HepG2 (cell line): ENCODE data around the gene GSK3B. TPM values are rescaled to one million over a fixed set of nuclear protein-coding genes. Genes with fewer than 3 reads are reported as not detected.
A peak's percentile ranks its signal among the peaks of the same experiment; 100 is the strongest.

ENCODE experiments used
- ATAC-seq: fragments of 200-7000 bp; cut with Tn5 transposase; 3 replicates; pipeline ENCODE4 v1.9.1; 2020; ENCODE audit warnings: mild to moderate bottlenecking, moderate library complexity
- BruUV-seq: library from RNA; stranded (reverse); fragments of 400-500 nt; replicated peaks from 2 replicates; lab custom pipeline; 2021; lab: Mats Ljungman, UMichigan
- CTCF ChIA-PET: fragments of 300-600 bp; formaldehyde crosslinking; extraction: SDS; loops from one replicate; lab custom pipeline; 2021; ENCODE audit warnings: low total read pairs, inconsistent platforms, low intra/inter-chr PET ratio; lab: Yijun Ruan, JAX
- POLR2A ChIA-PET: fragments of 350-600 bp; sonication (Branson Sonifier 250); formaldehyde crosslinking; loops from one replicate; lab custom pipeline; 2020; ENCODE audit warnings: antibody characterized with exemption, inconsistent platforms; lab: Yijun Ruan, JAX
- DNase-seq: peaks from one replicate; pipeline ENCODE4 v3.0.0-alpha.2; 2015; ENCODE audit warnings: low spot score
- FAIRE-seq: peaks from 3 replicates; lab custom pipeline; 2011; peaks lifted over from hg19 to GRCh38; lab: Jason Lieb, UNC
- H2AFZ ChIP-seq: one replicate; pipeline ENCODE4 v1.6.1; 2011; ENCODE audit warnings: low read length, inconsistent platforms
- H3K27ac ChIP-seq: fragments of 300-600 bp; 3 replicates; pipeline ENCODE4 v1.8.0; 2011; ENCODE audit warnings: mixed run types, mild to moderate bottlenecking, mixed read lengths, low read length, inconsistent platforms; ENCODE audit not compliant: insufficient read depth; ENCODE audit errors: extremely low read length
- H3K27me3 ChIP-seq, 2 experiments: fragments of 200-600 bp in 1 of 2; 2 replicates in 1 of 2; 3 replicates in 1 of 2; pipeline versions ENCODE4 v1.6.0 to v1.8.0; 2011; ENCODE audit warnings: low read length in 2 of 2, mild to moderate bottlenecking in 2 of 2, moderate library complexity in 2 of 2, inconsistent platforms in 1 of 2; ENCODE audit not compliant: insufficient read depth in 2 of 2, control insufficient read depth in 1 of 2
- H3K36me3 ChIP-seq, 2 experiments: fragments of 200-600 bp in 1 of 2; replicated peaks in 1 of 2; 2 replicates in 1 of 2; 3 replicates in 1 of 2; pipeline versions ENCODE4 v1.5.1 to v1.8.0; 2011; ENCODE audit warnings: low read length in 2 of 2, inconsistent platforms in 1 of 2; ENCODE audit not compliant: insufficient read depth in 2 of 2, control insufficient read depth in 1 of 2
- H3K4me1 ChIP-seq: 2 replicates; pipeline ENCODE4 v1.5.1; 2012; ENCODE audit warnings: low read length, inconsistent platforms; ENCODE audit not compliant: insufficient read depth
- H3K4me2 ChIP-seq: 2 replicates; pipeline ENCODE4 v1.6.0; 2011; ENCODE audit warnings: low read depth, low read length, inconsistent platforms
- H3K4me3 ChIP-seq, 3 experiments: fragments of 200-600 bp in 1 of 3; sonication (generic), shearing (Covaris generic) in 1 of 3; replicated peaks in 1 of 3; 2 replicates each; pipeline ENCODE4 v1.5.1; 2011 to 2016; ENCODE audit warnings: low read length in 3 of 3, inconsistent platforms in 2 of 3, low read depth in 2 of 3, mild to moderate bottlenecking in 2 of 3, control low read depth in 1 of 3, mixed read lengths in 1 of 3; ENCODE audit not compliant: insufficient read depth in 1 of 3
- H3K79me2 ChIP-seq: one replicate; pipeline ENCODE4 v1.6.1; 2011; ENCODE audit warnings: low read length, inconsistent platforms; ENCODE audit not compliant: insufficient read depth
- H3K9ac ChIP-seq: 2 replicates; pipeline ENCODE4 v1.6.0; 2011; ENCODE audit warnings: mild to moderate bottlenecking, low read depth, low read length, inconsistent platforms; ENCODE audit not compliant: insufficient read depth
- H3K9me3 ChIP-seq: 2 replicates; pipeline ENCODE4 v1.5.1; 2012; ENCODE audit warnings: mild to moderate bottlenecking, low read length
- H4K20me1 ChIP-seq: 2 replicates; pipeline ENCODE4 v1.6.0; 2011; ENCODE audit warnings: inconsistent platforms, mild to moderate bottlenecking, low read length, moderate library complexity; ENCODE audit not compliant: insufficient read depth
- CTCF ChIP-seq: sonication (generic); formaldehyde crosslinking; IDR thresholded peaks from 2 replicates; pipeline ENCODE4 v1.5.0; 2020; ENCODE audit warnings: mild to moderate bottlenecking, missing genetic modification reagents, moderate library complexity
- MED1 ChIP-seq: sonication (generic); formaldehyde crosslinking; IDR thresholded peaks from 2 replicates; pipeline ENCODE4 v1.4.0; 2020; ENCODE audit warnings: missing genetic modification reagents
- STAG1 ChIP-seq: sonication (generic); formaldehyde crosslinking; IDR thresholded peaks from 2 replicates; pipeline ENCODE4 v1.4.0; 2020; ENCODE audit warnings: missing genetic modification reagents
- SYNCRIP ChIP-seq: fragments of 200-400 bp; formaldehyde crosslinking; IDR thresholded peaks from 2 replicates; pipeline ENCODE4 v1.6.1; 2018; ENCODE audit warnings: mild to moderate bottlenecking, low read depth, low read length; ENCODE audit not compliant: insufficient read depth
- ZNF562 ChIP-seq: sonication (generic); formaldehyde crosslinking; IDR thresholded peaks from 2 replicates; pipeline ENCODE4 v1.8.0; 2022; ENCODE audit warnings: missing genetic modification reagents, borderline replicate concordance
- WGBS: methylation state at CpG from one replicate; pipeline ENCODE4 v1.1.6; 2017; ENCODE audit warnings: low lambda C conversion rate; 5-methylcytosine and 5-hydroxymethylcytosine counted together
- in situ Hi-C: cut with HindIII; loops from 2 replicates; pipeline ENCODE4 v1.10.0; 2017; ENCODE audit warnings: low pct_unique_long_range_greater_than_20kb; ENCODE audit not compliant: extremely low pct_ligation_motif_present
- intact Hi-C: fragments of 100-400 bp; cut with micrococcal nuclease; formaldehyde crosslinking; loops from one replicate; pipeline ENCODE4 v1.10.0; 2022; ENCODE audit not compliant: unreplicated experiment
- polyA plus RNA-seq, 8 experiments: library from polyadenylated mRNA; depleted of rRNA in 3 of 8; stranded (reverse) in 7 of 8; unstranded in 1 of 8; fragments of >200 nt; fragmentation: Illumina TruSeq in 4 of 8; extraction: Trizol in 4 of 8; gene quantifications; 2 replicates each; pipeline versions ENCODE4 v1.2.1 to v1.2.3, GENCODE V29; 2011 to 2016; ENCODE audit warnings: low read depth in 4 of 8, missing spikeins in 1 of 8, mixed read lengths in 1 of 8; ENCODE audit not compliant: insufficient read depth in 1 of 8
- total RNA-seq, 5 experiments: library from RNA; depleted of rRNA; stranded (reverse); fragments of >200 nt; fragmentation: Illumina TruSeq; extraction: Trizol; gene quantifications; 2 replicates each; pipeline ENCODE4 v1.2.3, GENCODE V29; 2016; ENCODE audit warnings: low read depth in 1 of 5
- TF ChIP-seq, protein P1 (sequence below): sonication (generic); formaldehyde crosslinking; IDR thresholded peaks from 2 replicates; pipeline ENCODE4 v1.4.0; 2020; ENCODE audit warnings: missing genetic modification reagents

The GSK3B gene
- total and polyA plus RNA-seq, 2 of the 13 experiments (the other 11 are each of a cell fraction or from before 2014, with no cell fraction given): 22.3 to 30.1 TPM

GRCh38 chr3:120039642-120040610 is 54.3 kb downstream of the GSK3B start:
- H4K20me1 ChIP-seq: peaks cover 4% of the 10 kb centered on the region
- no peak overlapping the region for H3K27ac ChIP-seq
- H3K9ac ChIP-seq: no peak overlapping the region
- TF ChIP-seq MED1 (CRISPR knock-in tag): no peak
- TF ChIP-seq CTCF (CRISPR knock-in tag): peak; percentile 16; the same call in 1 of the 2 replicates
- peak; percentile 26 for TF ChIP-seq STAG1 (CRISPR knock-in tag)
- TF ChIP-seq SYNCRIP: no peak
- TF ChIP-seq ZNF562 (CRISPR knock-in tag): peak; percentile 94; the same call in 1 of the 2 replicates
- TF ChIP-seq, protein P1, sequence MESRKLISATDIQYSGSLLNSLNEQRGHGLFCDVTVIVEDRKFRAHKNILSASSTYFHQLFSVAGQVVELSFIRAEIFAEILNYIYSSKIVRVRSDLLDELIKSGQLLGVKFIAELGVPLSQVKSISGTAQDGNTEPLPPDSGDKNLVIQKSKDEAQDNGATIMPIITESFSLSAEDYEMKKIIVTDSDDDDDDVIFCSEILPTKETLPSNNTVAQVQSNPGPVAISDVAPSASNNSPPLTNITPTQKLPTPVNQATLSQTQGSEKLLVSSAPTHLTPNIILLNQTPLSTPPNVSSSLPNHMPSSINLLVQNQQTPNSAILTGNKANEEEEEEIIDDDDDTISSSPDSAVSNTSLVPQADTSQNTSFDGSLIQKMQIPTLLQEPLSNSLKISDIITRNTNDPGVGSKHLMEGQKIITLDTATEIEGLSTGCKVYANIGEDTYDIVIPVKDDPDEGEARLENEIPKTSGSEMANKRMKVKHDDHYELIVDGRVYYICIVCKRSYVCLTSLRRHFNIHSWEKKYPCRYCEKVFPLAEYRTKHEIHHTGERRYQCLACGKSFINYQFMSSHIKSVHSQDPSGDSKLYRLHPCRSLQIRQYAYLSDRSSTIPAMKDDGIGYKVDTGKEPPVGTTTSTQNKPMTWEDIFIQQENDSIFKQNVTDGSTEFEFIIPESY (CRISPR knock-in tag): peak; percentile 89
- peaks cover 92% of the 10 kb centered on the region for H3K79me2 ChIP-seq
- no TSS peak for BruUV-seq
- CTCF ChIA-PET: interaction anchor here (0.6 kb wide), 1 partner anchor 54 kb away, joined by 3 read pairs; no protein-coding TSS in a partner anchor
- H3K4me1 ChIP-seq: no peaks in the 10 kb centered on the region
- 99% methylated on average over 20 of the region's 20 CpGs for WGBS
- no peak overlapping the region for H2AFZ ChIP-seq
- ATAC-seq: no peak
- in situ Hi-C loops: no loop called here
- no peak overlapping the region for H3K4me2 ChIP-seq
- POLR2A ChIA-PET: no interaction called here
- no peak overlapping the region for H3K4me3 ChIP-seq
- peaks cover 25% of the 10 kb centered on the region for H3K9me3 ChIP-seq
- no peaks in the 10 kb centered on the region; a peak in 1 of 5 replicates for H3K27me3 ChIP-seq
- no peak for DNase-seq
- FAIRE-seq: no peak
- peaks cover 0 to 2% of the 10 kb centered on the region in 2 experiments; a peak in 2 of 5 replicates for H3K36me3 ChIP-seq
- intact Hi-C loops: no loop called here
